ENCODE data around the gene CENPP.

GRCh38 chr9:92654481-92655301, 328.9 kb downstream of the CENPP start:
- TF ChIP-seq CTCF (IDR thresholded peaks at IDR 0.05; ENCODE audit: low read length) (no peak), EZH2 (IDR thresholded peaks at IDR 0.05; ENCODE audit: borderline replicate concordance, low read length) (no peak)

All from OCI-LY1 (cell line).